Measurements from ENCODE around the gene VILL.

DNA sequence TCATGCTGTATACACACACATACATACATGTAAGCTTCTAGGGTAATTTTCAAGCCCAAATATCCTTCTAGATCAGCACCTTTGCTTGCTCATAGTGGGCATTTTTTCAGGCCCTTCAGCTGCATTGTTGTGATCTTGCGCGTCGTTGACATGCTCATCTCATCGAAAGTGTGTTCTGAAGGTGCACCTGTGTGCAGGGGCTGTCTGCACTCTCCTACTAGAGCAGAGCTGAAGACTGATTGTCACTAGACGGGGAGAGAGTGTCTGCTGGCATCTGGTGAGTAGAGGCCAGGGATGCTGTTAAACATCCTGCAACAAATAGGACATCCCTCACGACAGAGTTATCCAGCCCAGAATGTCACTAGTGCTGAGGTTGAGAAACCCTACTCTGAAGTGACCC, 35.7 kb upstream of the VILL start:
- no peak for TF ChIP-seq TAF1 (IDR thresholded peaks at IDR 0.05; ENCODE audit: low read depth, low read length)
- TF ChIP-seq POLR2AphosphoS5 (IDR thresholded peaks at IDR 0.05; ENCODE audit: low read depth, low read length), result no peak
- TF ChIP-seq SPI1 (IDR thresholded peaks at IDR 0.05; ENCODE audit: low read depth, low read length), result no peak
- TF ChIP-seq POLR2A (IDR thresholded peaks at IDR 0.05; ENCODE audit: low read depth, low read length), result no peak
- TF ChIP-seq POU2F2 (IDR thresholded peaks at IDR 0.05; ENCODE audit: low read depth, low read length), result no peak
- TF ChIP-seq PAX5 (IDR thresholded peaks at IDR 0.05; ENCODE audit: insufficient read depth, low read length, severe bottlenecking), result no peak

Measured in GM12891 (cell line).